Right lobe of liver (tissue), 4 donors: ENCODE measurements around the gene RRAGD.

Experiments used
- POLR2A ChIP-seq: fragments of 450-650 bp; IDR thresholded peaks from one replicate; pipeline ENCODE4 v1.6.1; 2017; ENCODE audit warnings: antibody characterized with exemption, mild to moderate bottlenecking
- TF ChIP-seq, protein P1 (sequence below), 4 donors: fragments of 200-600 bp in 3 of 4; fragments of 450-650 bp in 1 of 4; IDR thresholded peaks; one replicate each; pipeline versions ENCODE4 v1.5.1 to v1.8.0; 2016 to 2022; ENCODE audit warnings: antibody characterized with exemption in 4 of 4, mild to moderate bottlenecking in 2 of 4
- donor health status: DM: no; HTN: no; CAD: no.
- donor health status: DM: no; HTN: no; CAD: no.
- donor health status: DM: no; HTN: yes; CAD: no.

DNA sequence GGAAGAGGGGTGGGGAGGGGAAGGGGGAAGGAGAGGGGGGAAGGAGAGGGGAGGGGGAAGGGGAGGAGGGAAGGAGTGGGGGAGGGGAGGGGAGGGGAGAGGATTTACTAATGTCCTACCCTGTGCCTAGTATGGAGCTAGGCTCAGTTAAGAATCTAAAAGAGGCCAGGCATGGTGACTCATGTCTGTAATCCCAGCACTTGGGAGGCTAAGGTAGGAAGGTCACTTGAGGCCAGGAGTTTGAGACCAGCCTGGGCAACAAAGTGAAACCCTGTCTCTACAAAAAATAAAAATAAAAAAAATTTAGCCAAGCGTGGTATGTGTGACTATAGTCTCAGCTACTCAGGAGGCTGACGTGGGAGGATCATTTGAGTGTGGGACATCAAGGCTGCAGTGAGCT lies 72.5 kb downstream of the RRAGD start:
- TF ChIP-seq, protein P1, sequence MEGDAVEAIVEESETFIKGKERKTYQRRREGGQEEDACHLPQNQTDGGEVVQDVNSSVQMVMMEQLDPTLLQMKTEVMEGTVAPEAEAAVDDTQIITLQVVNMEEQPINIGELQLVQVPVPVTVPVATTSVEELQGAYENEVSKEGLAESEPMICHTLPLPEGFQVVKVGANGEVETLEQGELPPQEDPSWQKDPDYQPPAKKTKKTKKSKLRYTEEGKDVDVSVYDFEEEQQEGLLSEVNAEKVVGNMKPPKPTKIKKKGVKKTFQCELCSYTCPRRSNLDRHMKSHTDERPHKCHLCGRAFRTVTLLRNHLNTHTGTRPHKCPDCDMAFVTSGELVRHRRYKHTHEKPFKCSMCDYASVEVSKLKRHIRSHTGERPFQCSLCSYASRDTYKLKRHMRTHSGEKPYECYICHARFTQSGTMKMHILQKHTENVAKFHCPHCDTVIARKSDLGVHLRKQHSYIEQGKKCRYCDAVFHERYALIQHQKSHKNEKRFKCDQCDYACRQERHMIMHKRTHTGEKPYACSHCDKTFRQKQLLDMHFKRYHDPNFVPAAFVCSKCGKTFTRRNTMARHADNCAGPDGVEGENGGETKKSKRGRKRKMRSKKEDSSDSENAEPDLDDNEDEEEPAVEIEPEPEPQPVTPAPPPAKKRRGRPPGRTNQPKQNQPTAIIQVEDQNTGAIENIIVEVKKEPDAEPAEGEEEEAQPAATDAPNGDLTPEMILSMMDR (IDR thresholded peaks at IDR 0.05) = no peak
- TF ChIP-seq POLR2A = no peak
